SK-MEL-5 (cell line): Measurements from ENCODE around the gene CDCP1. TPM values are rescaled to one million over a fixed set of nuclear protein-coding genes. Genes with fewer than 3 reads are reported as not detected.

ENCODE experiments used
- DNase-seq: peaks from one replicate; pipeline ENCODE4 v3.0.0-alpha.2; 2016; ENCODE audit warnings: low read depth, low spot score
- in situ Hi-C: cut with HindIII; loops from 2 replicates; pipeline ENCODE4 v1.10.0; 2016; ENCODE audit warnings: low sequenced_read_pairs, high pct_unique_total_duplicates, low pct_unique_long_range_greater_than_20kb
- polyA plus RNA-seq, 2 experiments: library from polyadenylated mRNA; depleted of rRNA; stranded (reverse); fragments of >200 nt; gene quantifications; 2 replicates each; pipeline ENCODE4 v1.2.3, GENCODE V29; 2015
- total RNA-seq: library from RNA; depleted of rRNA; stranded (reverse); fragments of >200 nt; shearing (Covaris generic); gene quantifications from 2 replicates; pipeline ENCODE4 v1.2.3, GENCODE V29; 2014; rRNA removed

The CDCP1 gene, protein sequence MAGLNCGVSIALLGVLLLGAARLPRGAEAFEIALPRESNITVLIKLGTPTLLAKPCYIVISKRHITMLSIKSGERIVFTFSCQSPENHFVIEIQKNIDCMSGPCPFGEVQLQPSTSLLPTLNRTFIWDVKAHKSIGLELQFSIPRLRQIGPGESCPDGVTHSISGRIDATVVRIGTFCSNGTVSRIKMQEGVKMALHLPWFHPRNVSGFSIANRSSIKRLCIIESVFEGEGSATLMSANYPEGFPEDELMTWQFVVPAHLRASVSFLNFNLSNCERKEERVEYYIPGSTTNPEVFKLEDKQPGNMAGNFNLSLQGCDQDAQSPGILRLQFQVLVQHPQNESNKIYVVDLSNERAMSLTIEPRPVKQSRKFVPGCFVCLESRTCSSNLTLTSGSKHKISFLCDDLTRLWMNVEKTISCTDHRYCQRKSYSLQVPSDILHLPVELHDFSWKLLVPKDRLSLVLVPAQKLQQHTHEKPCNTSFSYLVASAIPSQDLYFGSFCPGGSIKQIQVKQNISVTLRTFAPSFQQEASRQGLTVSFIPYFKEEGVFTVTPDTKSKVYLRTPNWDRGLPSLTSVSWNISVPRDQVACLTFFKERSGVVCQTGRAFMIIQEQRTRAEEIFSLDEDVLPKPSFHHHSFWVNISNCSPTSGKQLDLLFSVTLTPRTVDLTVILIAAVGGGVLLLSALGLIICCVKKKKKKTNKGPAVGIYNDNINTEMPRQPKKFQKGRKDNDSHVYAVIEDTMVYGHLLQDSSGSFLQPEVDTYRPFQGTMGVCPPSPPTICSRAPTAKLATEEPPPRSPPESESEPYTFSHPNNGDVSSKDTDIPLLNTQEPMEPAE
- not detected in 2 replicates for total RNA-seq
- polyA plus RNA-seq (2015; cell fraction: cytosol; rRNA removed), result 0.04 and 0.06 TPM in 2 replicates
- polyA plus RNA-seq (2015; cell fraction: nucleus; rRNA removed), result 0.03 and 0.04 TPM in 2 replicates

DNA sequence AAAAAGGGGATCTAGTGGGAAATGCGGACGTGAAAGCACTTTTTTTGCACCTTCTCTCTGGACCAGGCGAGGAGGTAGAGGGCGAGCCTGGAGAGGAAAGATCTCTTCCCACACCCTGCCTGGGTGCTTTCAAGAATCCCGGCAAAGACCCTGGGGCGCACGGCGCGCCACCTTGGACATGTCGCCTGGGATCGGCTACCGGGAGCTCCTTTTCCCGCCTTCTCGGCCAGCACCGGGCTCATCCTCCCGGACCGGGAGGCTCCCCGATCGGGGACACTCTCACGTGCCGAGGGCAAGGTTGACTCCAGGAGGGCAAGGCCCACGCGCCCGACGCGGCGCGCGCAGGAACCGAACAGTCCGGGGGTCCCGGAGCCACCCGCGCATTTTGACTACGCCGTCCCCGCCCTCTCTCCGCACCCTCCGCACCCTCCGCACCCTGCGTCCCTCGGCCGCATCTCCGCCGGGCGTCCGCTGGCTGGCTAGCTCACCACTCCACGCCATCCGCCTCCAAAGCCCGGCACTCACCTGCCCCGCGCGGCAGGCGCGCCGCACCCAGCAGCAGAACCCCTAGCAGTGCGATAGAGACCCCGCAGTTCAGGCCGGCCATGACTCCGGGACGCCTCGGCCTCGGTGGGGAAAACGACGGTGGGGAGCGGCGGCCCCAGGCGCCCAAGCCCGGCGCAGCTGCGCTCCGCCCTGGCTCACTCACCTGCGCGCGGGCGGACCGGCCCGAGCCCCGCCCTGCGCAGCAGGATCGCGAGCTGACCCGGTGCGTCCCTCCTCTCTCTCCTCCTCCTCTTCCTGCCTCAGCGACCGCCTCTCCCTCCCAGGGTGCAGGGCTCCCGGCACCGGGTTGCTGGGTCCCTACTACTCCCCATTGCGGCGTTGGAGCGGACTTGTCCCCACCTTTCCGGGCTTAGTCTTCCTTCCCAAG lies at the start of gene CDCP1:
TSS of gene CDCP1 (minus strand) at position 698 of the 934 bp plus-strand sequence. CDS start at position 607, 91 bp downstream.
- no peak for DNase-seq
- in situ Hi-C loops, result no loop called here

DNA sequence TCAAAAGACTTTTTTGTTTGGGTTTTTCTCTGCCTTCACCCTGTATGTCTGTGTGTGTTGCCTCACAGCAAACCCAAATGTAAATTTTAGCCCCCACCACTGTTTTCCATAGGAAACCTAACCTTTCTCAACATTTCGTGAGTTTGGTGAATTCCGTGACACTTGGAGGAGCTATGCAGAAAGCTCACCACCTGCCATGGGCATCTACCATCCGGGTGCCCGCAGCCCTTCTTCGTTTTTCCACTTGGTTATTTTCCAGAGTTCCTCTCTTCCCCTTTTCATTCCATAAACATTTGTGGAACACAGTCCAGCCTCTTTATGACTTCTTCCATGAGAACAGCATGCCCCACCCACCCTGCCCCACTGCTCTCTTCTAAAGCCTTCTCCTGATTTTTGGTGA lies 48.6 kb upstream of the CDCP1 start:
- in situ Hi-C loops, result no loop called here
- DNase-seq, result no peak

DNA sequence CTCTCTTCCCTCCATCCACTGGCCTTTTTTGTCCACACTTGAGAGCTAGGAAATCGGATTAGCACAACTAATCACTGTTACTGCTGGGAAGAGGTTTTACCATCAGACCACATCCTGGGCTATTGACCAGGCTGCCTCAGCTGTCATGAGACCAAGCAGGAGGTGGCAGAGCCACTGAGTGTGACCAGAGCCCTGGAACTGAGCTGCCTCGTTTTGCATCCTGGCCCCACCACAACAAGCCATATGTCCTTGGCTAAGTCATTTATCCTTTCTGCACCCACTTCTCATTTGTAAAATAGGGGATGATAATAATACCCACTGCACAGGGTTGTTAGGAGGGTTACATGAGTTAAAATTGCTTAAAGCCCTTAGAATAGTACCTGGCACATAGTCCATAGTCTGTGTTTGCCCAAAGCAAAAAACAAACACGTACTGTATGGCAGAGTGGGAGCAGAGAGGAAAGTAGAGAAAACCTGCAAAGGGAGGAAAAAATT lies 45.8 kb upstream of the CDCP1 start:
- in situ Hi-C loops, result no loop called here
- no peak for DNase-seq

DNA sequence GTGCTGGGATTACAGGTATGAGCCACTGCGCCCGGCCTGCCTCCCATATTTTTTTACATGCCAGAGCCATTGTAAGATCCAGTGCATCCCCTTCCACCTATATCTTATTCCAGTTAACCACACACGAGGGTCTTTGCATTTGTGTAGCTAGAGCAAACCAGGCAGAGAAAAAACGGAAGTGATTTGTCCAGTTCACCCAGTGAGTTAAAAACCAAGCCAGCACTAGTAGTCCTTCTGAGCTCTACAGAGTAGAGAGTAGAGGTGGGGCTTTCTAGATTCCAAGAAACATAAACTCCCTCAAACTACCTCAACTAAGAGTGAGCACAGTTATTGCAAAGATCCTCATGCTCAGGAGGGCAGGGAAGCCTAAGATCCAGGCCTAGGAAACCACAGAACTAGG lies 45.2 kb upstream of the CDCP1 start:
- no peak for DNase-seq
- in situ Hi-C loops, result no loop called here

DNA sequence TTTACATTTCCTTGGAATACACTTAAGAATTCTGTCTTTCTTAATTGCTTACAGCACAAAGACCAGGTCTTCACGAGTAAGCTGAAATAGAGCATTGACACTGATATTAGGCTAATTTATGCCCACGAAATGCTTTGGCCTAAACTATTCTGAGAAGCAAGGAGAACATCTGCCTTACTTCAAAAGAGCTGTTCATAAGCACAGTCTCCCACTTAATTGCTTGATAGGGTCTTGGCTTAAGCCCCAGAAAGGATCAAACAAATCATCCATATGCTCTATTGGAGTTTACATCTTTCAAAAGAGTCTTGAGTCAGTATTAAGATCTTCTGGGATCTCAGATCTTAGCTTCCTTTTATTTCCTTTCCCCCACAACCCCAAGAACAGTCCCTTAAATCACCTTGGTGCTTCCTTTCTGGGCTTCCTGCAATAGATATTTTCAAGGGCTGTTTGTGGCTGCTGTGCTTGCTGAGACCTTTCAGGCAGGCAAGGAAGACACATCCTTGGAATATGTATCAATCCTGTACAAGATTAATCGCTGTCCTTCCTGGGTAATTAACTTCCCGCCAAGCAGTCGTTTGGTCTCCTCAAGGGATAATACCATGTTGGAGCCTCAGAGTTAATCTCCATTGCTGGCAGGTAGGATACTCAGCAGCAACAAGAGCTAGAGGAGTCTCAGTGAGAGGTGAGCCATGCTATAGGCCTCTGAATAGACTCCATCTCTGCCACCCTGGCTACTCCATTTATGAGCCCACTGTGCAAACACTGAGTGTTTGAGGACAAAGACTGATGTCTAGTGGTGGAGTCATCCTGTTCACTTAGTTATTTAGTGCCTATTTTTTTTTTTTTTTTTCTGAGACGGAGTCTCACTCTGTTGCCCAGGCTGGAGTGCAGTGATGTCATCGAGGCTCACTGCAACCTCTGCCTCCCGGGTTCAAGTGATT lies 42.8 kb upstream of the CDCP1 start:
- in situ Hi-C loops, result no loop called here
- no peak for DNase-seq

DNA sequence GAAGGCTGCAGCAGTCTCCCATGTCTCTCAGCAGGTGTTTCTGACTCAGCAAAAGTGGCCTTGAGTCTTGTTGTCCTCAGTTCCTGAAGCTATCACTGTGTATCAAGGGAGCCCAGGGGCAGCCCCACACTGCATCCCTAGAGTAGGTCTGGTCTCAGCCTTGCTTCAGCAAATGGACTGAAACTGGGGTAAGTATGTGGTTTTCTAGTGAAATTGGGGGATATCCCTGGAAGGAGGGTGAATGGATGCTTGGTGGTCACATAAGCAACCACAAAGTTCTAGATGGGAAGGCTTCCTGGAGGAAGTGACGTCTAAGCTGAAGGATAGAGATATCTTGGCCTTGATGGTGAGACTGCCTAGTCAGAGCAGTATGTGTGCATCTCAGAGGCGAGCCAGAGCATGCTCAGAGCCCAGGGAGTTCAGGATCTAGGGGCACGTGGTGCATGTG lies 41.5 kb upstream of the CDCP1 start:
- no peak for DNase-seq
- in situ Hi-C loops, result no loop called here

DNA sequence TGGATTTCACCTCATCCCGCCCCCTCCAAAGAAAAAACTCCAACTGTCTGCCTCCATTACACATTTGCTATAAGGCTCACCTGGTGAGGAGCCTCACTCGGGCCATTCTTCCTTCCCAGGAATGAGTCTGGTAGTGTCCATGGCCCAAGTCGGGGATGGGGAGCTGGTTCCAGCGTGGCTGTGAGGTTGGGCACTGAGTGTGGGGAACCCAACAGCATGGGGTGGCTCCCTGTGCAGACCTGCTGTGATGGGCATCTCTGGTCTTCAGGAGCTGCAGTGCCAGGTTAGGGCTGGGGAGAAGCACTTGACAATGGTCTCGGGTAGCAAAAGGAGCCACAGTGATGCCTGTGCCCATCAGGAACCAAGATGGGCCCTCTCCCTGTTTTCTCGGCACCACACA lies 40.7 kb upstream of the CDCP1 start:
- no peak for DNase-seq
- in situ Hi-C loops, result no loop called here

DNA sequence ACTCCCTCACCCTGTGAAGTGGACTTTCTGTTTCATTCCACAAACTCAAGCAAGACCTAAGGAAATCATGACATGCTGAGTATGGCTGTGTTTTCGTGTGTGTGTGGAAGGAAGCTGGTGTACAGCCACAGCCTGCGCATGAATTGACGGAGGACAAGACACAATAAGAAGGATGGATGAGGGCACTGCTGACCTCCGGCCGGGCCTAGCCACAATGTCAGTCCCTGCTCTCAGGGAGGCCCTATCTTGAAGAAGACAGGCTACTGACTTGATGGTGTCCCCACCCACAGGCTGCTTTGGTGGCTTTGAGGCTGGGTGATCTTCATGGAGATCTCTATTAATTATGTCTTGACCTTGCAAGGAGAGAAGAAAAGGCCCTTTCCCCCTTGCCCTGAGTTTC lies 39.3 kb upstream of the CDCP1 start:
- in situ Hi-C loops, result no loop called here

DNA sequence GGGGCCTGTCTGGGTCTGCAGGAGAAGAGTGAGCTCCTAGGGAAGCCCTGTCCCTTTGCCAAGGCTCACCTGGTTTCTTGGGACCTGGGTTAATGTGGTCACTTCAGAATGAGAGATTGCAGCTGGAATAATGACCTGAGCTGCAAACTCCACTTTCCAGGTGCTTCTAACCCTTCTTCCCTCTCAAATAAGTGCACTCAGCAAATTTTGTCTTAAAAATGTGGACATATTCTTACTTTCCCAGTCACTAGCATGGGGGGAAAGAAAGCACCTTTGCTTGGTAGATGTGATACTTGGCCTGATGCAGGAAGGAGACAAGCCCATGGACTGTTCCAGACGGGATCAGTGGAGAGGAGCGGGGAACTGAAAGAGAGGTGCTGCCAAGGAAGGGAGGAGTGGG lies 38.9 kb upstream of the CDCP1 start:
- in situ Hi-C loops, result no loop called here
- no peak for DNase-seq

More for the DNA sequence above, 39.3 kb upstream of the CDCP1 start:
- DNase-seq, result no peak

DNA sequence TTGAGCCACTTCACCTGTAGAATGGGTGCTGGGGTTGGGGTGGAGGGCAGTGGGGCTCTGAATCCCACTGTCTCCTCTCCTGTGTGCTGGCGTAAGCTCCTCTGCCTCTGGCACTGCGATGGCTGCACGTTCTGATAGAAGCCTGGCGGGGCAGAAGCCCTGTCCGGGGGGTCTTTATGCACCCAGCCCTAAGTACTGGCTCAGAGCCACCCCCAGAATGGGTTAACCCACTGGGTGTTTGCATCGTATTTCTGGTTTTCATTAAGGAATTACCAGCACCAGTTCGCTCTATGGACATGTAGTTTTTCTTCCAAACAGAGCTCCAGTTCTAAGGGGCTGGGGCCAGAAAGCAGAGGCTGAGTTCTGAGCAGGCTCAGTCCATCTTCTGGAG lies 37.7 kb upstream of the CDCP1 start:
- DNase-seq, result no peak
- in situ Hi-C loops, result no loop called here

DNA sequence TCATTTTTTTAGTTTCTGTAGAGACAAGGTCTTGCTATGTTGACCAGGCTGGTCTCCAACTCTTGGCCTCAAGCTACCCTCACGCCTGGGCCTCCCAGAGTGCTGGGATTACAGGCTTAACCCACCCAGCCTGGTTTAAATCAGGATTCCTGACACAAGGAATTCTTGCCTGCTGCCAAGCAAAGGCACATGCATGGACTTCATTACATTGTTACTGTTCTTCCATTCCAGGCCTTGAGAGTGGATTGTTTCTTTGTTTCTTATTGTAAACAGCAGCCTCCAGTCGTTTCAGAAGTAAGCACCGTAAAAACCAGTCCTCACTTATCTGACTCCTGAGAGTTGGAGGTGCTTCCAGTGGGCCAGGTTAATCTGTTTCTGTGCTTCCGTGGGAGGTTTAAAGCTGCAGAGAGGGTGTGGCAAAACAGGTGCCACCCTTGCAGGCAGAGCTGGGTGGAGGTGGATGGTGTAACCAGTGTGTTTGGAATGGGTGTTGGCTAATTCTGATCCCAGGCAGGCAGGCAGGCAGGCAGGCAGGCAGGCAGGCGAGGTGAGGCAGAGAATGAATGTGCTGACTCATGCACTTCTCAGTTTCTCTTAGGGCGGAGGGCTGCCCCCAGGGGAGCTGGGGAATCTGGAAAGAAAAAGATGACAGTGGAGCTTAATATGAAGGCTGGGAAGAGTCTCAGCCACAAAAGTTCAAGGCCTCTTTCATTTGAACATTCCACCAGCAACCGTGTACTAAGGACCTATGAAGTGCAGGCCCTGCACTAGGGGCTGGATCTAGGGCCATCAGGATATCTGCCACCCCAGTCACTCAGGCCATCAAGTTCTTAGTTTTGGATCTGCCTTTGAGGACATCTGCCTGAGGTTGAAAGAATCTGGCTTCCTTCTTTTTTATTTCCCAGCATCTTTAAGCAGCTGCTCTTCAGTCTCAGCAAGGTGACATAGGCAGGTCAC lies 37.0 kb upstream of the CDCP1 start:
- DNase-seq, result no peak
- in situ Hi-C loops, result no loop called here

DNA sequence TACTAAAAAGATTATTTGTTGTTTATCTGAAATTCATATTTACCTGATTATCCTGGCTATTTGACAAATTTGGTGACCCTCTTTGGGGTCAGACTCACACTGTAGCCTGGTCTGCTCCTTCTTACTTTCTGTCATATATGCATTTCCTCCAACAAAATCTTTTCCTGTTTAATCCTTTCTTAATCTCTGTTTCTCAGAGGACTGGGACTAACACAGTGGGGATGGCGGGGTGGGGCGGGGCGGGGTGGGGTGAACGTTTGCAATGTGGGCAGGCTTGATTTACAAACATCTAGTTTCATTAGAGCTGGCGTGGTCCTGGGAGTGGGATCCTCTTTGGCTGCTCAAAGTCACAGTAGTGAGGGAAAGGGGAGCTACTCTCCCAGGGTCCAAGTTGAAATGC lies 35.3 kb upstream of the CDCP1 start:
- no peak for DNase-seq
- in situ Hi-C loops, result no loop called here

DNA sequence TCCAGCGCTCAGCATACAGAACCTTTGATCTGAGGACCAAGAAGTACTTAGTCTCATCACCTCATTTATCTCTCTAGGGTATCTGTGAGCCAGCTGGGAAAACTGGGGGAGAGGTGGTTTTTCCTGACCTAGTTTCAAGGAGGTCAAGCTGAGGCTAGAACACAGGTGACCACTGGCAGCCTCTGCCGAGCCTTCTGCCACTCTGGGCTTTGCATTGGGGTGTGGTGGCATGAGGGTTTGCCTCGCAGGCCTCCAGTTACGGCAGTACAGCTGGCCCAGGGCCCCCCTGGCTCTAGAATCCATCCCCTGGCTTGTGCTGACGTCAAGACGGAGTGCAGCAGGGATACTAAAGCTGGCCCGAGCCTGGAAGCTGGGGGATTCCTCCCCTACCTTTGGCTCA lies 34.7 kb upstream of the CDCP1 start:
- DNase-seq, result no peak
- in situ Hi-C loops, result no loop called here

DNA sequence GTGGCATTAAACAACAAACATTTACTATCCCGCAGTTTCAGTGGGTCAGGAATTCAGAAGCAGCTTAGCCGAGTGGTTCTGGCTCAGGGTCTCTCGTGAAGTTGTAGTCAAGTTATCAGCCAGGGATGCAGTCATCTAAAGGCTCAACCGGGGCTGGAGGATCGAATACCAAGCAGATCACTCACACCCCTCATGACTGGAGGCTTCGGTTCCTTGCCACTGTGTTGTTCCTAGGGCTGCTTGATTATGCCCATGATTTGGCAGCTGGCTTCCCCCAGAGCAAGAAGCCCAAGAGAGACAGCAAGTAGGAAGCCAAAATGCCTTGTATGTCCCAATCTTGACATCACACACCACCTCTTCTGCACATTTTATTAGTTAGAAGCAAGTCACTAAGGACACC lies 33.9 kb upstream of the CDCP1 start:
- in situ Hi-C loops, result no loop called here
- DNase-seq, result no peak

DNA sequence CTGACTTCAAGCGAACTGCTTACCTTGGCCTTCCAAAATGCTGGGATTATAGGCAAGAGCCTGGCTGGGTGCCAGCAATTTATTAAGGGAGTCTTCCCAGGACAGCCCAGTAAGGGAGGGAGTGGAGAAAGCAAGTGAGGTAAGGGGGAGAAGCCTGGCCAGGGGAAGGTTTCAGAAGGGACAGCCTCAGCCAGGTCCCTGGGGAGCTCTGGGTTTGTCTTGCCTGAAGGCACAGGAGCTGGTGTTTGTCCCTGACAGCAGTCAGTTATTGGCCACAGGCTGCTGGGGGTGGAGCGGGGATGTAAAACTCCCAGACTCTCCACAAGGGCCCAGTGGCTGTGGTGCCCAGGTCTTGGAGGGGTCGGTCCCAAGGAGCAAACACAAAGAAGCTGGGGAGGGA lies 33.0 kb upstream of the CDCP1 start:
- in situ Hi-C loops, result no loop called here
- DNase-seq, result no peak
